ENCODE data around the gene EAPP.
"Not testable (repeated sequence)": the region's sequence is repeated elsewhere in the genome, so short reads cannot be mapped to it uniquely, and the experiment has no call there.

Gene EAPP

DNA sequence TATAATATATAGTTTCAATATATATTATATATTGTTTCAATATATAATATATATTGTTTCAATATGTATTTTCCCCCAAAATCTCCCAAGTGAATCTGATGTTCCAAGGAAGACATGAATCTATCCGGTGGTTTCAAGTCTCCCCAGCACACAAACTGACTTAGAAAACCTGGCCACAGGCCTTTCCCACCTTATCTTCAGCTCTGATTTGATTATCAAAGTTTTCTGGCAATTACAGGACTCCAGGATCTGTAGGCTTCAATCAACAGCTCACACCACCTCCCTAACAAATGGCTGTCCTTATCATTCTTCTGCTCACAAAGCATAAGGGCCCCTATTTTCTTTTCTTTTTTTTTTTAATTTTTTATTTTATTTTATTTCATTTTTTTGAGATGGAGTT is 54.8 kb downstream of the EAPP start:
- intact Hi-C loops (cut with micrococcal nuclease), result no loop called here
- no peaks in the 10 kb centered on the region for H3K9me3 Mint-ChIP-seq
- H3K4me1 Mint-ChIP-seq (ENCODE audit: low read depth), result no peaks in the 10 kb centered on the region
- H3K27ac Mint-ChIP-seq, result no peak overlapping the region
- no peak overlapping the region for H3K4me3 Mint-ChIP-seq
- no peaks in the 10 kb centered on the region for H3K27me3 Mint-ChIP-seq
- no peaks in the 10 kb centered on the region for H3K36me3 Mint-ChIP-seq (ENCODE audit: low read depth)

DNA sequence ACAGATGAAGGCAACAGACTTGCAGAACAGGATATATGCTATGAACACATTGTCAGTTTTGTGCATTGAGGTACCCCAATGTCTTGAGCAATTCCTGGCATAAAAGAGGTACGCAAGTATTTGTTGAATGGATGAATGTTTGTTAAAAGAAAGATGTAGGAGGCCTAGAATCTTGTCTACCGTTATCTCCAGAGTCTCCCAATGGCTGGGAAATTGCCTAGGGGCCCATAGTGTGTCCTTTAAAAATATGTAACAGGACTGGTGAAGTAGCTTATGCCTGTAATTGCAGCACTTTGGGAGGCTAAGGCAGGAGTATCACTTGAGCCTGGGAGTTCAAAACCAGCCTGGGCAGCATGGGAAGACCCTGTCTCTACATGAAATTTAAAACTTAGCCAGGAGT is 57.0 kb downstream of the EAPP start:
- no peak overlapping the region for H3K27ac Mint-ChIP-seq
- no peaks in the 10 kb centered on the region for H3K27me3 Mint-ChIP-seq
- intact Hi-C loops (cut with micrococcal nuclease), result no loop called here
- H3K9me3 Mint-ChIP-seq, result no peaks in the 10 kb centered on the region
- no peaks in the 10 kb centered on the region for H3K36me3 Mint-ChIP-seq (ENCODE audit: low read depth)
- no peaks in the 10 kb centered on the region for H3K4me1 Mint-ChIP-seq (ENCODE audit: low read depth)
- no peak overlapping the region for H3K4me3 Mint-ChIP-seq

DNA sequence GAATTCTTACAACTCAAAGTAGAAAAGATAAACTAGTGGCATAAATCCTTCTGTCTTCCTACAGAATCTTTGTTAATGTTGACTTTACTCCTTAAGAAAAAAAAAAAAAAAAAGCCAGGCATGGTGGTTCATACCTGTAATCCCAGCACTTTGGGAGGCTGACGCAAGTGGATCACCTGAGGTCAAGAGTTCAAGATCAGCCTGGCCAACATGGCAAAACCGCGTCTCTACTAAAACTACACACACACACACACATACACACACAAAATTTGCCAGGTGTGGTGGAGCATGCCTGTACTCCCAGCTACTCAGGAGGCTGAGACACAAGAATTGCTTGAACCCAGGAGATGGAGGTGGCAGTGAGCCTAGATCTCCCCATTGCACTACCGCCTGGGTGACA is 59.8 kb downstream of the EAPP start:
- Mint-ChIP-seq H3K36me3 (ENCODE audit: low read depth) (no peaks in the 10 kb centered on the region), H3K27me3 (no peaks in the 10 kb centered on the region), H3K4me1 (ENCODE audit: low read depth) (no peaks in the 10 kb centered on the region), H3K27ac (no peak overlapping the region), H3K9me3 (no peaks in the 10 kb centered on the region), H3K4me3 (no peak overlapping the region)
- intact Hi-C loops (cut with micrococcal nuclease), result no loop called here

GRCh38 chr14:34478261-34478660 is 61.2 kb downstream of the EAPP start:
- Mint-ChIP-seq H3K9me3 (no peaks in the 10 kb centered on the region), H3K4me3 (no peak overlapping the region), H3K4me1 (ENCODE audit: low read depth) (no peaks in the 10 kb centered on the region), H3K27me3 (no peaks in the 10 kb centered on the region), H3K27ac (no peak overlapping the region), H3K36me3 (ENCODE audit: low read depth) (no peaks in the 10 kb centered on the region)
- intact Hi-C loops (cut with micrococcal nuclease), result no loop called here

- H3K27ac Mint-ChIP-seq; H3K4me3 Mint-ChIP-seq; H3K4me1 Mint-ChIP-seq (ENCODE audit: low read depth); intact Hi-C loops (cut with micrococcal nuclease); H3K27me3 Mint-ChIP-seq; H3K9me3 Mint-ChIP-seq; H3K36me3 Mint-ChIP-seq (ENCODE audit: low read depth): not testable (repeated sequence)
Observed at GRCh38 chr14:34476036-34476435, 63.5 kb downstream of the EAPP start.

DNA sequence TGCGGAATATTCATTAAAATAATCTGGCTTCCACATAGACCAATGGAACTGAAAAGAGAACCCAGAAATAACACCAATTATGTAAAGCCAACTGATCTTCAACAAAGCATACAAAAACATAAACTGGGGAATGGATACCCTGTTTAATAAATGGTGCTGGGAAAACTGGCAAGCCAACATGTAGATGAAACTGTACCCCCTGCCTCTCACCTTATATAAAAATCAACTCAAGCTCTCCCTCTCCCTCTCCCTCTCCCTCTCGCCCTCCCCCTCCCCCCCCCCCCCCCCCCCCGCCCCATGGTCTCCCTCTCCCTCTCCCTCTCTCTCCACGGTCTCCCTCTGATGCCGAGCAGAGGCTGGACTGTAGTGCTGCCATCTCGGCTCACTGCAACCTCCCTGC is 64.3 kb downstream of the EAPP start:
- Mint-ChIP-seq H3K36me3 (ENCODE audit: low read depth) (no peaks in the 10 kb centered on the region), H3K4me1 (ENCODE audit: low read depth) (no peaks in the 10 kb centered on the region), H3K4me3 (no peak overlapping the region), H3K9me3 (no peaks in the 10 kb centered on the region), H3K27me3 (no peaks in the 10 kb centered on the region), H3K27ac (no peak overlapping the region)
- intact Hi-C loops (cut with micrococcal nuclease), result no loop called here

DNA sequence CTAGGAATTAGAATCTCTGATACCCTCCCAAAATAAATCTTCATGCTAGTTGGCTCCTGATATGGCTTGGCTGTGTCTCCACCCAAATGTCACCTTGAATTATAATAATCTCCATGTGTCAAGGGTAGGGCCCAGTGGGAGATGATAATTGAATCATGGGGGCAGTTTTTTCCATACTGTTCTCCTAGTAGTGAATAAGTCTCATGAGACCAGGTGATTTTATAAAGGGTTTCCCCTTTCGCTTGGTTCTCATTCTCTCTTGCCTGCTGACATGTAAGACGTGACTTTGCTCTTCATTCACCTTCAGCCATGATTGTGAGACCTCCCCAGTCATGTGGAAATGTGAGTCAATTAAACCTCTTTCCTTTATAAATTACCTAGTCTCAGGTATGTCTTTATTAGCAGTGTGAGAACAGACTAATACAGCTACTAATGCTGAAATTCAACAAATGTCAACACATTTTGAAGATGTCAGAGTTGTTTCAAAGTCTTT is 65.3 kb downstream of the EAPP start:
- no peak overlapping the region for H3K4me3 Mint-ChIP-seq
- H3K36me3 Mint-ChIP-seq (ENCODE audit: low read depth), result no peaks in the 10 kb centered on the region
- no peaks in the 10 kb centered on the region for H3K9me3 Mint-ChIP-seq
- no peak overlapping the region for H3K27ac Mint-ChIP-seq
- H3K4me1 Mint-ChIP-seq (ENCODE audit: low read depth), result no peaks in the 10 kb centered on the region
- intact Hi-C loops (cut with micrococcal nuclease), result no loop called here
- H3K27me3 Mint-ChIP-seq, result no peaks in the 10 kb centered on the region

DNA sequence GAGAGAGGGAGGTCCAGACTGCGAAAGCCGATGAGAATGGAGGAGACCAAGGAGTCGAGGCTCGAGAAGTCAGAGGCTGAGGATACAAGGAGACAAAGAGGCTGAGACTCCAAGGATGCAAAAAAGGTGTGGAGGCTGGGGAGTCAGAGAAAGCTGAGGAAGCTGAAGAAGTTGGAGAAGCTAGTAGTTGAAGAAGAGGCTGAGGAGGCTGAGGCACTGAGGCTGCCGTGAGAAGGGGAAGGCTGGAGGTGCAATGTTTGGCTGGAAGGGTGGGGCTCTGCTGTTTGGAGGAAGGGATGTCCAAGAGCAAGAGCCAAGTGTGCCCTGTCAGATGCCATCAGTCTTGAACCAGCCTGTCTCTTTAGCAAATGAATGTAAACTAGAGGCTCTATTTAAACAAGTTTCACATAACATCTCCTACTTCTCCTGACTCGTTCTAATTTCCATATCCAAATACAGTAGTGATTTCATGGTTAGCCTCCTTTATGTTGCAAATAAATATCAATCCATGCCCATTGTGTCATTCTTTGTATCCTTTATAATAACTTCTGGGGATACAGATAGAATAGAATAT is 66.7 kb downstream of the EAPP start:
- H3K4me3 Mint-ChIP-seq, result no peak overlapping the region
- no peaks in the 10 kb centered on the region for H3K36me3 Mint-ChIP-seq (ENCODE audit: low read depth)
- no peaks in the 10 kb centered on the region for H3K27me3 Mint-ChIP-seq
- H3K4me1 Mint-ChIP-seq (ENCODE audit: low read depth), result no peaks in the 10 kb centered on the region
- no peaks in the 10 kb centered on the region for H3K9me3 Mint-ChIP-seq
- no peak overlapping the region for H3K27ac Mint-ChIP-seq
- intact Hi-C loops (cut with micrococcal nuclease), result no loop called here

- no peaks in the 10 kb centered on the region for H3K36me3 Mint-ChIP-seq (ENCODE audit: low read depth)
- no peaks in the 10 kb centered on the region for H3K9me3 Mint-ChIP-seq
- H3K27ac Mint-ChIP-seq, result no peak overlapping the region
- no peak overlapping the region for H3K4me3 Mint-ChIP-seq
- H3K4me1 Mint-ChIP-seq (ENCODE audit: low read depth), result no peaks in the 10 kb centered on the region
- no peaks in the 10 kb centered on the region for H3K27me3 Mint-ChIP-seq
- intact Hi-C loops (cut with micrococcal nuclease), result no loop called here
Observed at GRCh38 chr14:34470319-34470718, 69.2 kb downstream of the EAPP start.

- Mint-ChIP-seq H3K27ac (no peak overlapping the region), H3K36me3 (ENCODE audit: low read depth) (no peaks in the 10 kb centered on the region), H3K4me3 (no peak overlapping the region), H3K9me3 (no peaks in the 10 kb centered on the region), H3K4me1 (ENCODE audit: low read depth) (no peaks in the 10 kb centered on the region), H3K27me3 (no peaks in the 10 kb centered on the region)
- intact Hi-C loops (cut with micrococcal nuclease), result no loop called here
Observed at GRCh38 chr14:34466691-34467090, 72.8 kb downstream of the EAPP start.
